Measurements from ENCODE around the gene SCMH1. TPM values are rescaled to one million over a fixed set of nuclear protein-coding genes. Genes with fewer than 3 reads are reported as not detected.

SCMH1 gene
- total and polyA plus RNA-seq, 7 donors, result 16.2 to 39.4 (median 28.3) TPM

GRCh38 chr1:41097105-41097504 lies 145.0 kb downstream of the SCMH1 start:
- Histone ChIP-seq H3K27ac (no peak overlapping the region), H3K9me3 (no peaks in the 10 kb centered on the region), H3K27me3 (ENCODE audit: insufficient read depth in 3 of 3, low read length in 2 of 3) (no peaks in the 10 kb centered on the region), H3K36me3 (ENCODE audit: insufficient read depth in 1 of 2, low read depth in 1 of 2) (no peaks in the 10 kb centered on the region), H3K4me3 (no peak overlapping the region), H3K4me1 (peaks cover 15% of the 10 kb centered on the region)
- ATAC-seq (no peak), DNase-seq (no peak)
- TF ChIP-seq CTCF (IDR thresholded peaks at IDR 0.05), result no peak
- 62 to 79% (median 67%) methylated on average over 4 of the region's 4 CpGs for WGBS, 3 donors
- intact Hi-C loops (cut with DNase I), result no loop called here

GRCh38 chr1:41093826-41094225 lies 148.3 kb downstream of the SCMH1 start:
- 70 to 76% (median 73%) methylated on average over 5 of the region's 5 CpGs for WGBS, 3 donors
- no peak for ATAC-seq

GRCh38 chr1:41086921-41087320 lies 155.2 kb downstream of the SCMH1 start:
- no peaks in the 10 kb centered on the region for H3K36me3 ChIP-seq (ENCODE audit: insufficient read depth in 1 of 2, low read depth in 1 of 2)
- ATAC-seq (no peak), DNase-seq (no peak)
- no peak for TF ChIP-seq CTCF (IDR thresholded peaks at IDR 0.05)
- no peaks in the 10 kb centered on the region for H3K9me3 ChIP-seq
- H3K27ac ChIP-seq, result no peak overlapping the region
- no peaks in the 10 kb centered on the region for H3K27me3 ChIP-seq (ENCODE audit: insufficient read depth in 3 of 3, low read length in 2 of 3)
- H3K4me3 ChIP-seq, result no peak overlapping the region
- intact Hi-C loops (cut with DNase I), result no loop called here
- no peaks in the 10 kb centered on the region for H3K4me1 ChIP-seq

More at GRCh38 chr1:41093826-41094225, 148.3 kb downstream of the SCMH1 start:
- intact Hi-C loops (cut with DNase I), result no loop called here
- H3K27ac ChIP-seq, result no peak overlapping the region
- no peaks in the 10 kb centered on the region for H3K27me3 ChIP-seq (ENCODE audit: insufficient read depth in 3 of 3, low read length in 2 of 3)
- no peaks in the 10 kb centered on the region for H3K36me3 ChIP-seq (ENCODE audit: insufficient read depth in 1 of 2, low read depth in 1 of 2)
- H3K9me3 ChIP-seq, result no peaks in the 10 kb centered on the region
- H3K4me1 ChIP-seq, result no peaks in the 10 kb centered on the region
- H3K4me3 ChIP-seq, result no peak overlapping the region
- no peak for DNase-seq
- no peak for TF ChIP-seq CTCF (IDR thresholded peaks at IDR 0.05)

GRCh38 chr1:41078616-41079015 lies 163.5 kb downstream of the SCMH1 start:
- Histone ChIP-seq H3K36me3 (ENCODE audit: insufficient read depth in 1 of 2, low read depth in 1 of 2) (no peaks in the 10 kb centered on the region), H3K9me3 (no peaks in the 10 kb centered on the region), H3K4me1 (no peaks in the 10 kb centered on the region), H3K27me3 (ENCODE audit: insufficient read depth in 3 of 3, low read length in 2 of 3) (no peaks in the 10 kb centered on the region), H3K4me3 (no peak overlapping the region), H3K27ac (no peak overlapping the region)
- intact Hi-C loops (cut with DNase I), result no loop called here
- 54 to 82% (median 61%) methylated on average over 2 of the region's 2 CpGs for WGBS, 3 donors
- no peak for DNase-seq
- ATAC-seq, result no peak
- TF ChIP-seq CTCF (IDR thresholded peaks at IDR 0.05), result no peak

GRCh38 chr1:41078193-41078592 lies 163.9 kb downstream of the SCMH1 start:
- no peaks in the 10 kb centered on the region for H3K4me1 ChIP-seq
- no peaks in the 10 kb centered on the region for H3K36me3 ChIP-seq (ENCODE audit: insufficient read depth in 1 of 2, low read depth in 1 of 2)
- no peak for TF ChIP-seq CTCF (IDR thresholded peaks at IDR 0.05)
- ATAC-seq, result no peak
- WGBS, 3 donors, result 95 to 98% (median 98%) methylated on average over 3 of the region's 3 CpGs
- no peak for DNase-seq
- H3K9me3 ChIP-seq, result no peaks in the 10 kb centered on the region
- no peaks in the 10 kb centered on the region for H3K27me3 ChIP-seq (ENCODE audit: insufficient read depth in 3 of 3, low read length in 2 of 3)
- H3K4me3 ChIP-seq, result no peak overlapping the region
- H3K27ac ChIP-seq, result no peak overlapping the region
- intact Hi-C loops (cut with DNase I), result no loop called here

All from psoas muscle (tissue), 8 donors.